WI38 (cell line): ENCODE data around the gene CNDP2.

Experiments used
- H3K4me3 ChIP-seq: 2 replicates; pipeline ENCODE4 v1.5.1; 2011; ENCODE audit warnings: low read depth, mild to moderate bottlenecking, control low read depth, low read length
- CTCF ChIP-seq: IDR thresholded peaks from 2 replicates; pipeline ENCODE4 v1.5.1; 2012; ENCODE audit warnings: low read depth, mild to moderate bottlenecking, control low read depth, low read length

CNDP2 gene

GRCh38 chr18:74513149-74513882 is 17.2 kb downstream of the CNDP2 start:
- H3K4me3 ChIP-seq: no peak overlapping the region
- TF ChIP-seq CTCF: no peak

- H3K4me3 ChIP-seq: no peak overlapping the region
- no peak for TF ChIP-seq CTCF
Observed at GRCh38 chr18:74513883-74514205, 17.7 kb downstream of the CNDP2 start.

- no peak overlapping the region for H3K4me3 ChIP-seq
- TF ChIP-seq CTCF: no peak
Observed at GRCh38 chr18:74514860-74515495, 18.8 kb downstream of the CNDP2 start.

GRCh38 chr18:74515620-74516231 is 19.6 kb downstream of the CNDP2 start:
- no peak overlapping the region for H3K4me3 ChIP-seq
- no peak for TF ChIP-seq CTCF

GRCh38 chr18:74516271-74517235 is 20.4 kb downstream of the CNDP2 start:
- H3K4me3 ChIP-seq: no peak overlapping the region
- TF ChIP-seq CTCF: no peak

- TF ChIP-seq CTCF: no peak
- no peak overlapping the region for H3K4me3 ChIP-seq
Observed at GRCh38 chr18:74517236-74517630, 21.1 kb downstream of the CNDP2 start.
